Activated T-cell treated with anti-CD3 and anti-CD28 coated beads, Interleukin-2, amount 50 U/mL, for 1 hour (primary cell): ENCODE data around the gene DDHD1.
"Not testable (repeated sequence)": the region's sequence is repeated elsewhere in the genome, so short reads cannot be mapped to it uniquely, and the experiment has no call there.

Experiments used
- DNase-seq: peaks from one replicate; pipeline ENCODE4 v3.0.0-alpha.2; 2020

DDHD1 gene

GRCh38 chr14:53152887-53153701 lies at the start of gene DDHD1:
Gene DDHD1, minus strand, starts transcription at chr14:53153323. Its CDS starts 225 bp downstream, at chr14:53153098.
- peak; percentile 92 for DNase-seq

DNA sequence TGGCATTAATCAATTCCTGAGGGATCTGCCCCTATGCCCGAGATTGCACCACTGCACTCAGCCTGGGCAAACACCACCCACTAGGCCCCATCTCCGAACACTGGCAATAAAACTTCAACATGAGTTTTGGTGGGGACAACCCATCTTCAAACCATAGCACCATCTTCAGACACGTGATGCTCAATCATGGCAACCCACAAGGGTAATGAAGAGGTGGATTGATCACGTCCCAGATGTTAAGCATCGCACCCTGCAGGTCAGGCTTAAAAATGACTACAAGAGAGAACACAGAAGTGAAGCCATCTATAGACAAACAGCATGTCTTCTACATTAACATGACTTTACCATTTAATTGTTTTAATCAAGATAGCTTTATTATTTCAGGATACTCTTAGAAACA lies 42.8 kb upstream of the DDHD1 start:
- no peak for DNase-seq

GRCh38 chr14:53193193-53193592 lies 40.1 kb upstream of the DDHD1 start:
- DNase-seq: no peak

DNA sequence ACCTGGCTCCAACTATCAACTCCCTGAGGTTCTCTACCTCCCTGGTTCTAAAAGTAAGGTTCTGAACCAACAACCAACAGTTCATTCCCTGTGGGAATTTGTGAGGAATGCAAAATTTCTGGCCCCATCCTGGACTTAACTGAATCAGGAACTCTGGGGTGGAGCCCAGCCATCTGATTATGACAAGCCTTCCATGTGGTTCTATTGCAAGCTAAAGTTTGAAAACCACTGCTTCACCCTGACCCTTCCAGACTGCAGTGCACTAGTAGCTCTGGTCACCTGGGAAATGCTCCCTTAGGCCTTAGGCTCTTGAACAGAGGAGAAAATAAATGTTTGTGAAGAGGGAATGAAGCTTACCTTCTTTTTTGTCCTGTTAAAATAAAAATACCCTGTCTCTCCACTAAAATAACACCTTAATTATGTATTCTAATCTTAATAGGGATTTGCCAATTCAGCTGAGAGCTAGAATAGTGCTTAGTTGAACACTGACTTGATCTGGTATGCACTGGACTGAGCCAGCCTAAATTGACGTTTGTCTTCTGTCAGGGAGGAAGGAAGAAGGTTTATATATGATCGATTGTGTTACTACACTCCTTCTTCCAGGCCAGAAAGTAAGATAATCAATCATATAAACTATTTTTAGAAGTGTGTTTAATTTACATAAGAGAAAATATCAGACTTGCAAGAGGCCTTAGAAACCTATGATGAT lies 39.1 kb upstream of the DDHD1 start:
- DNase-seq: no peak

- DNase-seq: no peak
Measured at GRCh38 chr14:53190938-53191337, 37.8 kb upstream of the DDHD1 start.

DNA sequence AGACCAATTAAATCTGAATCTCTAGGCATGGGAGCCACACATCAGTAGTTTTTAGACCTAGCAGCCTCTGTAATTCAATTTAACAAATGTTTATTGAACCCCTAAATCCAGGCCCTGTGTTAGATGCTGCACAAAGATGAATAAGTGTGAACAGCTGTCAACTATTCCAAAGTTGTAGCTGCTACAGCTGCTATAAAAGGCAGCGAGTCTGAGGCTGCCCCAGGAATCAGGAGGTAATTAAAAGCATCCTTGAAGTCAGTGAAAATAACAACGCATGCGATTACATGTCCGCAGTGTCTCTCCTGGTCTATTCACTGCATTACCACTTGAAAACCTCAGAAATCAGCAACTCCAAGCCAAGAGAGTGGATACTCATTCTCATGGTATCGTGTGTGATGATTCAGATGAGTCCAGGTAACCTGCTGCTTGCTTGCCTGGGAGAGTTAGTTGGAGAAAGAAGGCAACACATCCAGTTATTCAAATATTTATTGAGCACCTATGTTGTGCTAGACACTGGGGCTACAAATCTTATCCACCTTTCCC lies 34.9 kb upstream of the DDHD1 start:
- no peak for DNase-seq

DNA sequence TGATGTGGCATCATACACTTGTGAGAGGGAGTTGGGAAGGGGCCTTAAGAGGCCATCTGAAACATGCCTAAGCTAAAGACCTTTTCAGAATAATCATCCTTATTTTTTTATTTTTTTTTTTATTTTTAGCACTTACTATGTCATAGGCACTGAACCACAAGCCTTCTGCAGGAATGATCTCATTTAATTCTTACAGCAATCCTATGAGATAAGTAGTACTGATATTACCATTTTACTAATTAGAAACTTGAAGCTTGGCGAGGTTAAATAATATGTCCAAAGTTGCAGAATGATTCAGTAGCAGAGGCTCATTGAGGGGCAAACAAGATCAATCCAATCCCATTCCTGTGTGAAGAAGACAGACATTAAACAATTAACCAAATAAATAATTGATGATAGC lies 33.4 kb upstream of the DDHD1 start:
- no peak for DNase-seq

DNA sequence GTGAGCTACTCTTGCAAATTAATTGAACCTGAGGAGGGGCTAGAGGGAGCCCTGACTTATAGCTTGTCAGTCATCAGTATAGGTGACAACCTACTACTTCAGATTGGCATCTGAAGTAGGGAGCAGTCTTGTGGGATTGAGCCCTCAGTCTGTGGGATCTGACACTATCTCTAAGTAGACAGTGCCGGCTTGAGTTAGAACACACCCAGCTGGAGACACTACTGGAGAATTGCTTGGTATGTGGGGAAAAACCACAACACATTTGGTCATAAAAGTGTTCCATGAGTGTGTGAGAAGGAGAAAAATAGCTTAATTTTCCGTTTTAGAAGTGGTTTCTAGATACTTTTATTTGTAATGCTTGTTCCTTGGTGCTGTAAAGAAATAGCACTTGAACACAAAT lies 30.5 kb upstream of the DDHD1 start:
- DNase-seq: no peak

GRCh38 chr14:53183056-53183455 lies 29.9 kb upstream of the DDHD1 start:
- DNase-seq: no peak

DNA sequence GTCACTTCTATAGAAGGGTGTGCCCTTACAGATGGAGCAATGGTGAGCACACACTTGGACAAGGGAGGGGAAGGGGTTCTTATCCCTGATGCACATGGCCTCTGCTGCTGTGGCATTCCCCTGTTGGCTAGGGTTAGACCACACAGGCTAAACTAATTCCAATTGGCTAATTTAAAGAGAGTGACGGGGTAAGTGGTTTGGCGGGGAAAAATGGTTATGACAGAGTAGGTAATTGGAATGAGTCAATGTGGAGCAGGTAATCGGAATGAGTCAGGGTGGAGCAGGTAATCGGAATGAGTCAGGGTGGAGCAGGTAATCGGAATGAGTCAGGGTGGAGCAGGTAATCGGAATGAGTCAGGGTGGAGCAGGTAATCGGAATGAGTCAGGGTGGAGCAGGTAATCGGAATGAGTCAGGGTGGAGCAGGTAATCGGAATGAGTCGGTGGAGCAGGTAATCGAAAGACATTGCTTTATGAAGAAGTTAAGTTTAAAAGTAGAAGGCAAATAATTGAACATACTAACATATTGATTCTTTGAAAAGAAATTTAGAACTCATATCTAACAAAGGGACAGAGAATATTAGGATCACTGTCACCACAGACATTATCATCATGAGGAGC lies 28.4 kb upstream of the DDHD1 start:
- DNase-seq: not testable (repeated sequence)

GRCh38 chr14:53180272-53181221 lies 27.4 kb upstream of the DDHD1 start:
- DNase-seq: peak; percentile 17

DNA sequence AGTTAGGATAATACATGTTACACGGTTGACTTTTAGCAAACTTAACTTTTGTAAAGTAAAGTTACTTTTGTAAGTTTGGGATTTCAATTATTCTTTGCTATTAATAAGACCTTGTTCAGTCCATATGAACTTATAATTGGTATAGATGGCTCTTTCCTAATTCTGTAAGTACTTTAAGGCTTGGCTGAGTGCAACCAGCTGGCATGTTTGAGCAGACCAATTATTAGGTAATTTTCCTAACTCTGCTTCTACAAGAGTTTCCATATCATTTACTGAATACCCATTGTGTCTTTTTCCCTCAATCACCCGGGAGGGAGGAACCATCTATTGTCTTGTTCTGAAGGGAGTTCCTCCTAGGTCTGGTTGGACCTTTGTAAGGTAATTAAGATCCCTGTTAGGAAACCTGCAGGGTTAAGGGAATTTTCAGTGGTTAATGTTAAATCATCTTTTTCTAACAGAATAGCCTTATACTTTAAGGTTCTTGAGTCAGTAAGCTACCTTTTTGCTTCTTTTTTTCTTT lies 26.4 kb upstream of the DDHD1 start:
- not testable (repeated sequence) for DNase-seq

DNA sequence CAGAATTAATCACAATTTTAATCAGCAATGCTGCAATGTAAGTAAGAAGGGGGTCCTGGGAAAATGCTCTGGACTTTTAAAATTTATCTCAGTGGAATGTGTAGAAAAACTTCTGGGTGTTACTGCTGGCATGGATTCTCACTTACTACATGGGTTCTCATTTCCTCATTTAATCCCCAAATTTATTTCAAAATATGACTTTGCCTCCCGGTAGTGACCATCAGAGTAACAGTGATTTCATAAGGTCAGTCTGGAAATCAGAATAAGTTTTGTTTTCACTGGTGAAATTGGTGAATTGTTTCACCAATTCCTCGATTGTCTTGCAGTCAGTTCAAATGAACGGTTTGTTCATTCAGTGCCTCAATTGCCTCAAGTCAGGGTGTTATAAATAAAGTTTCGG lies 22.3 kb upstream of the DDHD1 start:
- DNase-seq: no peak

GRCh38 chr14:53174918-53175317 lies 21.8 kb upstream of the DDHD1 start:
- DNase-seq: no peak

- no peak for DNase-seq
Measured at GRCh38 chr14:53168786-53169185, 15.7 kb upstream of the DDHD1 start.

DNA sequence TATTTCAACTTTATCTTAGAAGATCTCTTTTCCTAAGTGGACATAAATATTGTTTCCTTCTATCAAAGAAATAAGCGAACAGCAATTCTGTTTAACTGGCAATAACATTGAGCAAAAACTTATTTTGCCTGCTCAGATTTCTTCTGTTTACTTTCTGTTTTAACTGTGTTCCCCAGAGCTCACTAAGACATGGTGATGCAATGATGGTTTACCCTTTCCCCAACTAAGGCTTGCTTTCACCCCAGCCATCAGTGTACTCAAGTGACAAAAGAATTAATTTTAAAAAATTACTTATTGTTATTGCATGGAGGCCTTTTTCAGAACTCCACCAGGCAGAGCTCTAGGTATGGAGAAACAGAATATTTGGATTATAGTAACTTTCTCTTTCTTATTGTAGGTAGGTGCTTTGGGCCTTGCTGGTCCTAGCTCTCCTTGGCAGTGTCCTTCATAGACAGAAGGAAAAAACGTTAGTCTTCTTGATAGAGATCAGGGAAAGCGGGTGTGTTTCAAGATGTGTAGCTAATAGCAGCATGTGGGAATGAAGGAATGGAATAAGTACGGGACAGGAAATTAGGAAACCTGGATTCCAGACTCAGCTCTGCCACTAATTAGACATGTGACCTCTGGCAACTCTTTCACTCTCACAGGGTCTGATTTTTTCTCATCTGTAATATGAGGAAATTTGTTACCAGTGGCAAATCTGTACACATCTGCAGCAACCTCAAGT lies 14.6 kb upstream of the DDHD1 start:
- DNase-seq: no peak

- DNase-seq: no peak
Measured at GRCh38 chr14:53161758-53162435, 8.8 kb upstream of the DDHD1 start.

GRCh38 chr14:53156238-53156637 lies 3.1 kb upstream of the DDHD1 start:
- no peak for DNase-seq

GRCh38 chr14:53153702-53154112 lies 584 bp upstream of the DDHD1 start:
- DNase-seq: no peak

DNA sequence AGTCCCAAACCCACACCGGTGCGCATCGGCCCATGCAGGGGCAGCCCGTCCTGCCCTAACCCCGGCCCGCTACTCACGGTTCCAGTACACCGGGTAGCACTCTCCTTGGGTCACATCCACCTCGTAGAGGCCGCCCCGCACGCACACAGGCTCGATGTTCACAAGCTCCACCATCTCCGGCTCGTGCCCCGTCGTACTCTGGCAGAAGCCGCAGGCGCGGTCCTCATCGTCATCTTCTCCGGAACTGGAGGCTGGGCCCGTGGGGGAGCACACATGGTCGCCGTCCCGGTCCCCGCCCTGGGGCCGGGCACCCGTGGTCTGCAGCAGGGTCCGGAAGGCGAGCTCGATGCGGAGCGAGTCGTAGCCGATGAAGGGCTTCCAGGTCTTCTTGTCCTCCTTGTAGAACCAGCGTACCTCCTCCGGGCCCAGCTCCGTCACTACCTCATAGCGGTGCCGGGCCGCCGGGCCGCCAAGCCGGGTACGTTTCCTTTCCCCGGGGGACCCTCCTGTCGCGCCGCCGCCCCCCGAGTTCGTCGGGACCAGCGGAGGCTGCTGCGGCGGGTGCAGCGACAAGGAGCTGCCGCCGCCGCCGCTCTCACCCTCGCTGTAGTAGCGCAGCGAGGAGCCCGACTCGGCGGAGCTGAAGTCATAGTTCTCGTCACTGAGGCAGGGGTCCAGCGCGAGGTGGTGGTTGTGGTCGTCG lies 788 bp downstream of the DDHD1 start:
- DNase-seq: peak; percentile 70
